Measurements from ENCODE around the gene FBXL4.

Gene FBXL4

DNA sequence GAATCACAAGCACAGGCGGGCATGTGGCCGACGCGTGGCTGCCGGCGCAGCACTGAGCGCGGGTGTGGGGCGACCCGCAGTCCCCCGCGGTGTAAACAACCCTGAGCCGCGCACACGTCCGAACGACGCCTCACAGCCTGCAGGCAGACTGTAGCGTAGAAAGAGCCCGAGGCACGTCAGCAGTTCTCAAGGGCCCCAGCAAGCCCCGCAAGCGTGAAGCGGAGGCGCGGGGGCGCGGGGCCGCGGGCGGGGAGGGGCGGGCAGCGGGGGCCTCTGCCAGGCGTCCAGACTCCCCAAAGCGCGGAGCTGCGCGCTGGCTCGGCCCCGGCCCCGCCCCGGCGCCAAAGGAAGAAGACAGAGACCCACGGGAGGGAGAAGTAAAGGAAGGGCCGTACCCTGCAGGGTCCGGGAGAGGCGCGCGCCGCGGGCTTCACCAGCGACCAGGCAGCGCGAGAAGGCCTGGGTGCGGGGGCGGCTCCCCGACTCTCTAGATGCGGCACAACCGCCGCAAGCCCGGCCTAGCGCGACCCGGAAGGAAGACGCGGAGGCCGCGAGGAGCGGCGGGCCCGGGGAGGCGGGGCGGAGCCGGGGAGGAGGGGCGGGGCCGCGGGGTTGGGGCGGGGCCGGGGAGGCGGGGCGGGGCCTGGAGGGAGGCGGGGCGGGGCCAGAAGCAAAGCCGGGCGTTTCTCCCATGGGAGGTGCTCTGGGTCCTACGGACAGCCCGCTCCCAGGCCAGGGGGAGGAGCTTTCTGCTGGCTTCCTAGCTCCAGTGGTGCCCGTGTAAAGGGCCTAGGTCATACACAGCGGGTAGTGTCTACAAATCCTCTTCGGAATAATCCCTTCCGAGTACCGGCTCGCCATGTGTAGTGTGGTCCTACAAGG is at the start of gene FBXL4:
Gene FBXL4 (minus strand): TSS at position 536 of the 882 bp plus-strand sequence. CDS start 20,958 bp downstream, outside the sequence.
- FAIRE-seq, result no peak

DNA sequence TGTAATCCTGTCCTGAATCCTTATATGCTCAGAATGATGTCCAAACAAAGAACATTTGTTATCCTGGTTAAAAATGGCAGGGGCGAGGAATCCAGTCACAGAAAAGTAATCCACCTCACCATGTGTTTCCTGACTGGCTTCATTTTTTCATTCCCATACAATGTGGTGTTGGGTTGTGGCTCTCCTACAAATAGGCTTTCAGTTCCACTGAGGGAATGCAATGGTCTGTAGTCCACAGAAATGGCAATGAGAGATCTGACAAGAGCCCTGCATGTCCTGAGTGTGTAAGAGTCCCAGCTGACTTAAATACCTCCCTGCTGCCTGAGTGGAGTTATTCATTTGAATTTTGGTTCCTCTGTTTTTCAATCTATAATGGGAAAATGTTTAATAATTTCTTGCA is 47.4 kb upstream of the FBXL4 start:
- no peak for FAIRE-seq

DNA sequence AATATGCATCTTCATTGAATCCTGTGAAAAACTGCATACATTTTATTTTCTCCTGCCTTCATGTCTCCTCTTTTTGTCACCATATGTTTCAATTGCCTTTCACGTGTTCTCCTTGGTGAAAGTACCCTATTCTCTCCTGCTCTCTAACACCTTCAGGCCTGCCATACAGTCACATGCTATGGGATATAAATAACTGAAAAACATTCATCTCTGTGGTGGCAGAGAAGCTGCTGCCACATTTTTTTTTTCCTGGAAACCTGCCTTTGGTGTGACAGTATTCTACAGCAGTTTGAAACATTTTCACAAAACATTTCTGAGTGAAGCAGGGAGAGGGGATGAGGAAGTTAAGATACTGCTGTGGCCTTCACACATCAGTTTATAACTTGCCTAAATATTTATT is 44.8 kb upstream of the FBXL4 start:
- no peak for FAIRE-seq

DNA sequence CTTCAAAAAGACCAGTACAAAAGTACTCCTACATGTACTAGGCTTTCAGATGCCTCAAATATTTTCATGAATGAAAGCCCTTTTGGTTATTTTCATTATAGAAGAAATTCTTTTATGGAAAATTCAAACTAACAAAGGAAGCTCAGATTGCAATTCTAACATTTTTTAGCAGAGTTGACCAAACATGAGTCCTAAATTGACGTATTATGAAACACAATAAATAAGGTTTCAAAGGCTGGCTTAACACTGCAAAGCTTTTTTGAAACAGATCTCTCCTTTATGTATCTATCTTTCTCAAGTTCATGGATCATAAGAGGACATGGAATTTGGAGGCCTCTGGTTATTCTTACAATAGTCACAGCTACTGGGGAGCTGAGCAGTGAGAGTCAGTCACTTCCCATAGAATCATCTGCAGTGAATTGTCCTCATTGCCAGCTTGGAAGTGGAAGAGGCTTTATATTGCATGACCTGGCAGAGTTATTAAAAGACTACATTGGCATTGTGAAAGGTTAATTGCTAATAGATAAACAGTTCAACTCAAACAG is 38.4 kb upstream of the FBXL4 start:
- no peak for FAIRE-seq

DNA sequence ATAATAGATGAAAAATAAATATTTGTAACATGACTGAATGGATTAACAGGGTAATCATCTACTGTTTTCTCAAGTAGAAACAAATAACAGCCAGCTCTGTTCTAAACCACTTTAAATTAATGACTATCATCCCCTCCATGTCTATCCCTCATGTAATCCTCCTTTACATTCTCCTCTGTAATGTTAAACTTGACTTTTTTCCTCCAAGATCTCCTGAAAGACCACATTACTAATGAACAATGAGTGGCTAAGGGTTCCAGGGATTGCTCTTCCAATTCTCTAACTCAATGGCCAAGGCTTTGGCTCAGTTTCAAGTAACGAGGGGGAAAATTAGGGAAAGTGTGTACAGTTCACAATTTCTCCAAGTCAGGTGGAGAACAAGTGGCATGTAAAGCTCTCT is 37.6 kb upstream of the FBXL4 start:
- no peak for FAIRE-seq

DNA sequence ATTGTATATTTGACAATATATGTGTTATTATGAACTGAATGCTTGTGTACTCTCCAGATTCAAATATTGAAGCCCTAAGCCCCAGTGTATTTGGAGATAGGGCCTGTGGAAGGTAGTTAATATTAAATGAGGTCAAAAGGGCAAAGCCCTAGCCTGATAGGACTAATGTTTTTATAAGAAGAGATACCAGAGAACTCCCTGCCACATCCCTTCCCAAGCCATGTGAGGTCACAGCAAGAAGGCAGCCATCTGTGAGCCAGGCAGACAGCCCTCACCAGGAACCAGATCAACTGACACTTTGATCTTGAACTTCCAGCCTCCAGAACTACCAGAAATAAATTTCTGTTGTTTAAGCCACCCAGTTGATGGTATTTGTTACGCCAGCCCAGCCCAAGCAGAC is 36.4 kb upstream of the FBXL4 start:
- no peak for FAIRE-seq

DNA sequence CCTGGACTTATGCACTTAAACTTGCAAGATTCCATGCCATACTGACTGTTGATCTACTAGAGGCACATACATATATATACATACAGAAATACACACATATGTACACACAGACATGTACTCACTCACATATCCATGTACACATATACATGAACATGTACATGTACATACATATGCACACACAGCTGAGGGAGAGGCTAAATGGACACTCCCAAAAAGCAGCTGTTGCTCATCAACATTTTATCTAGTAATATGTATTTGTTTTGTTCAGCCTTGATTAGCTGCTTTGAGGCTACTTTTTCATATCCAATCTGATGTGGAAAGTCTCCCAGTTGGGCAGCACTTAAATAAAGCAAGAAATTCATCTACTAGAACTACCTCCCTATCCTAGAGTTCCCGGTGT is 33.7 kb upstream of the FBXL4 start:
- no peak for FAIRE-seq

DNA sequence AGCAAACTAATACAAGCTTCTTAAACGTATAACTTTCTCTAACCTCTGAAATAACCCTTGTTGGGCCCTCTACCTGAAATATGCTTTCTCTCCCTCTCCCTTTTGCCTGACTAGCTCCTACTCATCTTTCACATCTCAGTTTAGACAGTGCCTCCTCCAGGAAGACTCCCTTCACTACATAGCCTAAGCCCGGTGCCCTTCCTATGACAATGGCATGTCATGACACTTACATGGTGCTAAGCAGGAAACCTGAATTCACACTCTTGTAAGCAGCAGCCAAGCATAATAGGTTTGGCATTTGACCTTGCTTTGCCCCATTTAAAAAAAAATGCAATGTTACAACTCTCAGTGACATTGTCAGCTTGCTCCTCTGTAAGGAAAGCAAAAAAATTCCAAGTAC is 33.1 kb upstream of the FBXL4 start:
- FAIRE-seq, result no peak

DNA sequence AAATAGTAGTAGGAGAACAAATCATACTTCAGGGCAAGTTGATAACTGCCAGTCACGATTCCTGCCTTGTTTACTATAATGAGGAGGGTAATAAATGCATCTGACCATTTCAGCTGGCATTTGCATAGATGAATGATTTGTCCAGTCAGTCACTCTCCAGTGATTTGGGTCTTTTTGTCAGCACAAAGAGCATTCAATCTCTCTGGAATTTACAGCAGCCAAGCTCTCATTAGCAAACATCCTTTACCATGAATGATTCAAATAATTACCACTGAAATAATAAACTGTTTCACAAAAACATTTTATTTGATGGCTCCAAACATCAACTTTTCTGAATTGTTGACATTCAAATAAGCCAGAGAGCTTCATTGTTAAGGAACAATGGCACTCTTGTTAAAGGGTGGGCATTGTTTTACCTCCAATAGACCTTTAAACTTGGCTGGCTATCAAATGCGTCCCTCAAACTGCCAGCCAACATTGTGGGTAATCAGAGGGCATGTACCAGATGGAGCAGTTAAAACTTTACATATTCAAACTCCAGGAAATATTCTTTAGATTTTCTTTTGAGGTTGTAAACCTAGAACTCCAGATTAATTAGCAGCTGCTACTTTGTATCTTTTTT is 30.0 kb upstream of the FBXL4 start:
- no peak for FAIRE-seq

DNA sequence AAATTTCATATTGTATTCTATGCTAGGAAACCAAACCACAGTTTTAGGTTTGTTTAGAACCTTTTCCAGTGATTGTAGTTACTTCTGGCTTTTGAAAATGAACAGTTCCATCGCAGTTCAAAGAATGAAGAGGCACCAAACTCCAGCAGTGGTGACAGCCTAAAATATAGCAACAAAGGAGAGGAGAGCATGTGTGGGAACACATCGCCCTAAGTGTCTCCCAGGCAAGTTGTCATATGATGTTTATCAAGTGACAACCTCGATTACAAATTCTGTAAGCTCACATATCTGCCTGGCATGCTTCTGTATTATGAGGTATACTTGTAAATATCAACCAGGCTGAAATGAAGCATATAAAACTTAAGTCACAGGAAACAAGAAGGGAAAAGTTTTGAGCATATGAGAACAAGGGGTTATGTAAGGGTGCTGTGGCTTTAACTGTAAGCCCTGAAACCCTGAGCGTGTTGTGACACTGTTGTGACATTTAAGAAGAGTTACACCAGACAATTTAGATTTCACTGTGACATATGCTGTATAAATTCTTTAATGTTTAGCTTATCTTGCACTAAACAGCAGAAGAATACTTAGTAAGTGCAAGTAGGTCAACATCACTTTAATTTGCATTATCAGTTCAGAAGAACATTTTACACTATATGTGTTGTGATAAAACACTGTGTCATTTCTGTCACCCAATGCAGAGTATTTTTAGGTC is 29.1 kb upstream of the FBXL4 start:
- FAIRE-seq, result no peak

DNA sequence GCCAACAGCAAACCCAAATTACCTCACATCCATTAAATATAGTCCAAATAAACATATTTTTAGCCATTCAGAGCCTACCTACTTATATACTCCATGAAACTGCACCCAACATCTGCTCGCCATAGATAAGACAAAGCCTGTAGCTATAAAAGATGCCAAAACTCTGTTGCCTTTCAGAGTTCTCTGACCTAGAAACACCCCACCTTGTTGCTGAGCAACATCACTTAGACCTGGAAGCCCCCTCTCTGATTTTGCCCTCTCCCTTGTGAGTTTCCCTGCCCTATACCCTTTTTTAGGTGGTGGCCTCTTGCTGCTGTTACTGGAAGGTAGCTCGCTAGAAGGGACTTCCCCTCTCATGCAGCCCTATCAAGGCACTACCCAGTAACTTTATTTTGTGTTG is 27.7 kb upstream of the FBXL4 start:
- FAIRE-seq, result no peak

DNA sequence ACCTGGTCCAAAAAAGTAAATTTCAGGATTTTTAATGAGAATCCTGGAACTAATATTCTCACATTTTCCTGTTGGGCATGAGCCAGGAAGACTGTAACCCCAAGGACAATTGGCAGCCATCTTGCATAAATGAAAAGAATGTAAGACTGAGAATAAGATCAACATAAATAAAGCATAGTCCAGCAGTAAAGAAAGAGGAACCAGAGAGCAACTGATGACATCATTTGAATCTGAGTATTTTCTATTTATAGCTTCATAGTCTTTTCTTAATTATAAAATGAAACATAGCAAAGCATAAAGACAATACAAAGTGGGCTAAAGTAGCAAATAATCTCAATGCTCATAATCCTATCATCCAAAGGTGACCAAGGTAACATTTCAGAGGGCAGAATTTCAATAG is 26.6 kb upstream of the FBXL4 start:
- no peak for FAIRE-seq

DNA sequence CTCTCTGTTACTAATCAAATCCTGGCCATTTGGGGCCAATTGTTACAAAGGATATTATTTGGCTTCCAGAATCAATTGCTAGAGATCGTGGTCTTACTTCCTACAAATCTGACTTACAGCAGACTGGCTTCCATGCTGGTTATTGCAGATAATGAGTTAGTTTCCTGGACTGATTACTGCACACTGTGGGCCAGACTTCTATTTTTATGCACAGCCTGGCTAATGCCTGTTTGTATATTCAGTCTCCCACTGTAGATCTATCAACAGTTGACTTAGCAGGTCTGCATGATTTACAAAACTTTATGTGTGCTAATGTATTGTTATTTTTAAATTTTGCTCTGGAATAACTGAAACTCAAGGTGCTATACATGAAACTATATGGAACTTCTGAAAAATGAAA is 25.8 kb upstream of the FBXL4 start:
- no peak for FAIRE-seq

DNA sequence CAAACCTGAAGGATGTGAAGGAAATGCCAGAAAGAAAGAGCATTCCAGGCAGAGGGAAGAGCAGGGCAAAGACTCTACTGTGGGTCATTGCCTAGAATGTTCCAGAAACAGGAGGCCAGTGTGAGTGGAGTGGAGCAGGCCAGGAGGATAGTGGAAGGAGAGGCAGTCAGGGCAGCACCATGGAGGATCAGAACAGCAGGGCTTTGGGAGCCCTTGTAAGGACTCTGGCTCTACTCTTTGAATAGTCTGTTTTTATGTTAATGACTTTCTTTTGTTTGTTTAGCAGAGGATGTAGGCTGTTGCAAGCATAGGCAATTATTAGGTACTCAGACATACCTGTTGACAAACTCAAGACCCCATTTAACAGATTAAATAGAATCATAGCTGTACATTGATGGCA is 23.6 kb upstream of the FBXL4 start:
- no peak for FAIRE-seq

DNA sequence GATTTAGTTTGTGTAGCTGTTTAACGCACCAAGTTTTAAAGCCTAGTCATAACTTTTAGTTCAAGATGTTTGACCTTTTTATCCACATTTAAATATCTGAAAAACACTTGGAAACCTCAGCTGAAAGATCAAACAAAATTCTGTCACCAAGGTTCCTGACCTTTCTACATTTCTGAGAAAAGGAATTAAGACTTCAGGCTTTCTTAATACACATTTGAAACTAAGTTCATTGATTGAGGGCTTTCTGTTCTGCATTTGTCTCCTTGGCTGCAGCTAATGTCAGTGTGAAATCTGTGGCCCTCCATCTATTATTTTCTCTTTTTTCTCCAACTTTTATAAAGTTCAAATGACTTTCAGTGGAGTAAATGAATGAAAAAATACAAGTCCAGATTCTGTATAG is 22.7 kb upstream of the FBXL4 start:
- no peak for FAIRE-seq

DNA sequence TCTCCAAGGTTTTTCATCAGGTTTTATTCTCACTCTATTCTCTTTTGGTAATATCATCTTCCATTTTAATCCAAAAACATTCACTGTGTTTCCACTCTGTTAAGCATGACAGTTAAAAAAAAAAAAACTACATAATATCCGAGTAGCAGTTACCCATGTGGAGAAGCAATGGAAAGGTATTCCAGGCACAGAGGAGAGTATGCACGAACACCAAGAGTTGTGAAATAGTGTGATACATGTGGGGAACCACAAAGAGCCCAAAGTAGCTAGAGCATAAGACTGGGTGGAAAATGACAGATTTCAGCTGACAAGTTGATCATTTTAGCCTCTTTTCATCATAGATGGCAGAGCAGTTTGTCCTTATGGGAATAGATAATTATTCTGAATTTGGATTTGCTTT is 19.9 kb upstream of the FBXL4 start:
- FAIRE-seq, result no peak

DNA sequence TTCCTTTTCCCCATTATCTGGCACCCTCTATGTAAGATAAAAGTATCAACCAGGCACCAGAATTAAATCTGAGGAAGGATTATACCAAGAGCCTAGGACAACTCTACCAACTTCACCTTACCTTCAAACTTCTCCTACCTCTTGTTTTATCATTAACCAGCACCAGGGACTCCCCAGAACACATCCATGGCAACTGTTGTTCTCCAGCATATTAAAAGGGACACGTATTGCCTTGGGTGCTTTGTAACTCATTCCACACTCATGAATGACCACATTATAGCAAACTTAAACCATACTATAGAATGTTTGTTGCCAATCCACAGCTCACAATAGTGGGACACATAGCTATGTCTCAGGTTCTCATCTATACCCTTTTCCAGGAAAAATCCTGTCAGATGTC is 11.9 kb upstream of the FBXL4 start:
- no peak for FAIRE-seq

DNA sequence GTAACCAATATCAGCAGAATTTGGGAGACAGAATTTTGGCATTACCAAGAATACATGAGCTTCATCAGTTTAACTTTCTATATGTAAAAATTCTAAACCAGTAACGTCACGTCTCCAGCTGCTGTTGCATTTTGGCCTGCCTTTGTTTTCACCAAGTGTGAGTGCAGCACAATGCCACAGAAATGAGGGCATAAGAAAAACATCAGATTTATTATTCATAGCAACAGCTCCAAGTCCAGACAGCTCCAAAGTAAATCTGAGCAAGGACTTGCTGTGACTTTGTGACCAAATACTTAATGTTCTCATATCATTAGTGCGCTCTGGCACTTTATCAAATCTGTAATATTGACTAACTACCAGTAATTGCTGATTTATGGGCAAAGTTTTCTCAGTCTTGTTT is 11.0 kb upstream of the FBXL4 start:
- no peak for FAIRE-seq

DNA sequence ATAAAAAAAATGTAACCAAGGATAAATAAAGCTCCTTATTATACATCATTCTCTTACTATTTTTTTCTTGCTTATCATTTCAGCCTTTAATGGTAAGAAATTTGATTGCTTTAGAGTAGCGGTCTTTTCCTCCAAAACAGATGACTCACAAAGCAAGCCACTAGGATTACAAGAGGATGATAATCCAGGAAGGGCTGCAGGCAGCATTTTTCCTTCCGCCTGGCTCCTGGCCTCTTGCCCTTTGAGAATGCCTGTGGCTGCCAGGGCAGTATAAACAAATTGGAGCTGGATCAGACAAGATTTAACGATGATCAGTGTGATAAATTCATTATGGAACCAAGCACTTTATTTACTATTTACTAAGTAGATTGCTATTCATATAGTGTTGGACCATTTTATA is 9.7 kb upstream of the FBXL4 start:
- no peak for FAIRE-seq

DNA sequence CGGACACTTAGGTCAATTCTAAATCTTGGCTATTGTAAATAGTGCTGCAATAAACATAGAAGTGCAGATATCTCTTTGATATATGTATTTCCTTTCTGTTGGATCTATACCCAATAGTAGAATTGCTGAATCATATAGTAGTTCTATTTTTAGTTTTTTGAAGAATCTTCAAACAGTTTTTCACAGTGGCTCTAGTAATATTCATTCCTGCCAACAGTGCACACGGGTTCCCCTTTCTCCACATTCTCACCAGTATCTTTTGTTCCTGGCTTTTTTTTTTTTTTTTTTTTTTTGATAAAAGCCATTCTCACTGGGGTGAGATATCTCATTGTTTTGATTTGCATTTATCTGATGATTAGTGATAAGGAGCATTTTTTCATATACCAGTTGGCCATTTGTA is 1.8 kb upstream of the FBXL4 start:
- no peak for FAIRE-seq

DNA sequence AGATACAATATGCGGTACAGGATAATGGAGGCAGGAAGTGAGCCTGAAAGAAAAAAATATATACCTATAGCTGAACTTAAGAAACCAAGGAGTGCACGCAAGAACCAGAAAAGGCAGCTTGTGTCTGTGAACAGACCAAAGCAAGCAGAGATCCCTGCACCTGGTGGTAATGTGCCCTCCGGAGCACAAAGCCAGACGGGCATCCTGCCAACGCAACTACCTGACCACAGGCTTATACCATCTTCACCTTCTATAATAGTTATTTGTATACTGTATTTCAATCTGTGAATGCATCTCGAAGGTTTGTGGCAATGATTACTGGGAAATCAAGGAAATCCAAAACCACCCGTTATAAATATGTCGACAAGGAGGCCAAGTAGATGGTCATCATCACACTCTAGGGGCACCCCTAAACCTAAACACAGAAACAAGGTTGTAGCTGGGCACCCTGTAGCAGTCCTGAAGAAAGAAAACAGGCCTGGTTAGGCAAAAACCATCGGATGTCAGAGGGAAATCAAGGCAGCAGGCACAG is 801 bp downstream of the FBXL4 start:
- FAIRE-seq, result peak; percentile 45

DNA sequence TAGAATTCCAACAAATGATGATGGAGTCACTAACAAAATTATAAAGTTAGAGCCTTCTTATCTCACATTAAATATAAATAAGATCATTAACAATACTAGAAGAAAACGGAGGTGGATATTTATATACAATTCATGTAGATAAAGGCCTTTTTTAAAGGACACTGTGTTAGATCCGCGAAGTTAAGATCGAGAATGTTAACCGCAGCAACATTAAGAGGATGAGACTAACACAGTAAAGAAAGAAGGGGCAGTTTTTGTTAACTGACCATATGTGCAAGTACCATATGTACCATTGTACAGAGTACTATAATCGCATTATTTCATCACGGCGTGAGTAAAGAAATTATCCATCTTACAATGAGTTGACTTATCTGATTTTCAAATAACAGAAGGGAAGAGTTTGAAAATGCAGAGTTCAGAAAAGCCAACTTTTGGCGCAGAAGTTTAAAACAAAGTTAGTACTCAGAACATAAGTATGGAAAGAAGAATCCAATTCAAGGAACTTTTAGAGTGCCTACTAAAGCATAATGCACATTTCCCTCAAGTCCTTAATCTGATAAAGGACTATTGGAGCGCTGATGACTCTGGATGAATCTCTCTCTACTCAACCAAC is 1.4 kb downstream of the FBXL4 start:
- FAIRE-seq, result peak; percentile 27

All from islet of Langerhans (tissue), 1 donor.